ENCODE data around the gene DDX6. TPM values are rescaled to one million over a fixed set of nuclear protein-coding genes. Genes with fewer than 3 reads are reported as not detected.

The DDX6 gene
- total RNA-seq, 1 experiment from 2014 or later: 151 TPM

- peak; percentile 41; the same call in 1 of the 2 replicates for TF ChIP-seq E2F4 (CRISPR knock-in tag; IDR thresholded peaks at IDR 0.05; ENCODE audit: borderline replicate concordance, low read depth)
- TF ChIP-seq CREB1 (CRISPR knock-in tag; IDR thresholded peaks at IDR 0.05): 0 out of 2 replicates have a peak, but pooled peaks have one; percentile 64
- no peak for TF ChIP-seq E2F5 (CRISPR knock-in tag; IDR thresholded peaks at IDR 0.05)
- TF ChIP-seq ATF3 (CRISPR knock-in tag; conservative IDR thresholded peaks at IDR 0.05): no peak
- TF ChIP-seq CBFB (CRISPR knock-in tag; IDR thresholded peaks at IDR 0.05; ENCODE audit: low read depth): no peak
- TF ChIP-seq USF1 (CRISPR knock-in tag; IDR thresholded peaks at IDR 0.05): no peak
- no peak for TF ChIP-seq FOXJ3 (CRISPR knock-in tag; IDR thresholded peaks at IDR 0.05; ENCODE audit: borderline replicate concordance)
- TF ChIP-seq ZNF281 (CRISPR knock-in tag; IDR thresholded peaks at IDR 0.05): no peak; the same call in 1 of the 2 replicates
- peak; percentile 33; the same call in 1 of the 2 replicates for TF ChIP-seq CREM (CRISPR knock-in tag; IDR thresholded peaks at IDR 0.05)
- TF ChIP-seq JUN (CRISPR knock-in tag; IDR thresholded peaks at IDR 0.05): no peak
- TF ChIP-seq AR (CRISPR knock-in tag; IDR thresholded peaks at IDR 0.05): no peak
- TF ChIP-seq SP1 (CRISPR knock-in tag; conservative IDR thresholded peaks at IDR 0.05): peak; percentile 57
- no peak for TF ChIP-seq NFATC4 (CRISPR knock-in tag; IDR thresholded peaks at IDR 0.05)
- TF ChIP-seq FOXP4 (CRISPR knock-in tag; IDR thresholded peaks at IDR 0.05): peak; percentile 34; the same call in 1 of the 2 replicates
- no peak for TF ChIP-seq TP53 (CRISPR knock-in tag; IDR thresholded peaks at IDR 0.05)
- TF ChIP-seq ZNF138 (CRISPR knock-in tag; conservative IDR thresholded peaks at IDR 0.05): no peak
- TF ChIP-seq E2F1 (CRISPR knock-in tag; IDR thresholded peaks at IDR 0.05): no peak
- TF ChIP-seq ZNF512 (CRISPR knock-in tag; IDR thresholded peaks at IDR 0.05; ENCODE audit: borderline replicate concordance): no peak
- 0 out of 2 replicates have a peak, but pooled peaks have one; percentile 19 for TF ChIP-seq NFYB (CRISPR knock-in tag; conservative IDR thresholded peaks at IDR 0.05; ENCODE audit: low read depth)
- no peak for TF ChIP-seq RORB (CRISPR knock-in tag; IDR thresholded peaks at IDR 0.05)
- no peak for TF ChIP-seq TEAD4 (CRISPR knock-in tag; IDR thresholded peaks at IDR 0.05)
- TF ChIP-seq ATF1 (CRISPR knock-in tag; IDR thresholded peaks at IDR 0.05): 0 out of 2 replicates have a peak, but pooled peaks have one; percentile 70
- no peak for TF ChIP-seq NR3C1 (CRISPR knock-in tag; conservative IDR thresholded peaks at IDR 0.05; ENCODE audit: low read depth)
Observed at GRCh38 chr11:118791111-118791960, at the start of gene DDX6 (continued).
